ENCODE measurements around the gene MBD4.

DNA sequence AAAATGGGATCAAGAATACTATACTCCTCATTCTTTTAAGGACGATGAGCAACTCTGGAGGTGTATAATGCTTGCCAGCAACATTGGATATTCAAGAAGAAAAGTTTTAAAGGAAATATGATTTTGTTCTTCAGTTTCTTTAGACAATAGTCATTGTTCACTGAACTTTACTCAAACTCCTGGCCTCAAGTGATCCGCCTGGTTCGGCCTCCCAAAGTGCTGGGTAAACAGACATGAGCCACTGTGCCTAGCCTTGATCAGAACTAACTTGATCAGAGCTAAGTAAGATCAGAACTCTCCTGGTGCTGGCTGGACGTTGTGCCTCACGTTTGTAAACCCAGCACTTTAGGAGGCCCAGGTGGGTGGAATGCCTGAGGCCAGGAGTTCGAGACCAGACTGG, 23.9 kb downstream of the MBD4 start:
- TF ChIP-seq, protein P1, sequence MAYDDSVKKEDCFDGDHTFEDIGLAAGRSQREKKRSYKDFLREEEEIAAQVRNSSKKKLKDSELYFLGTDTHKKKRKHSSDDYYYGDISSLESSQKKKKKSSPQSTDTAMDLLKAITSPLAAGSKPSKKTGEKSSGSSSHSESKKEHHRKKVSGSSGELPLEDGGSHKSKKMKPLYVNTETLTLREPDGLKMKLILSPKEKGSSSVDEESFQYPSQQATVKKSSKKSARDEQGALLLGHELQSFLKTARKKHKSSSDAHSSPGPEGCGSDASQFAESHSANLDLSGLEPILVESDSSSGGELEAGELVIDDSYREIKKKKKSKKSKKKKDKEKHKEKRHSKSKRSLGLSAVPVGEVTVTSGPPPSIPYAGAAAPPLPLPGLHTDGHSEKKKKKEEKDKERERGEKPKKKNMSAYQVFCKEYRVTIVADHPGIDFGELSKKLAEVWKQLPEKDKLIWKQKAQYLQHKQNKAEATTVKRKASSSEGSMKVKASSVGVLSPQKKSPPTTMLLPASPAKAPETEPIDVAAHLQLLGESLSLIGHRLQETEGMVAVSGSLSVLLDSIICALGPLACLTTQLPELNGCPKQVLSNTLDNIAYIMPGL (CRISPR knock-in tag; IDR thresholded peaks at IDR 0.05), result no peak
- no peak for TF ChIP-seq RELA (CRISPR knock-in tag; IDR thresholded peaks at IDR 0.05; ENCODE audit: borderline replicate concordance)
- no peak for TF ChIP-seq FOXJ3 (CRISPR knock-in tag; IDR thresholded peaks at IDR 0.05; ENCODE audit: borderline replicate concordance)
- no peak for TF ChIP-seq NFE2L1 (CRISPR knock-in tag; IDR thresholded peaks at IDR 0.05)
- no peak for TF ChIP-seq SMAD3 (CRISPR knock-in tag; IDR thresholded peaks at IDR 0.05; ENCODE audit: borderline replicate concordance)
- TF ChIP-seq, protein P2, sequence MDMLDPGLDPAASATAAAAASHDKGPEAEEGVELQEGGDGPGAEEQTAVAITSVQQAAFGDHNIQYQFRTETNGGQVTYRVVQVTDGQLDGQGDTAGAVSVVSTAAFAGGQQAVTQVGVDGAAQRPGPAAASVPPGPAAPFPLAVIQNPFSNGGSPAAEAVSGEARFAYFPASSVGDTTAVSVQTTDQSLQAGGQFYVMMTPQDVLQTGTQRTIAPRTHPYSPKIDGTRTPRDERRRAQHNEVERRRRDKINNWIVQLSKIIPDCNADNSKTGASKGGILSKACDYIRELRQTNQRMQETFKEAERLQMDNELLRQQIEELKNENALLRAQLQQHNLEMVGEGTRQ (CRISPR knock-in tag; IDR thresholded peaks at IDR 0.05), result no peak
- TF ChIP-seq, protein P3, sequence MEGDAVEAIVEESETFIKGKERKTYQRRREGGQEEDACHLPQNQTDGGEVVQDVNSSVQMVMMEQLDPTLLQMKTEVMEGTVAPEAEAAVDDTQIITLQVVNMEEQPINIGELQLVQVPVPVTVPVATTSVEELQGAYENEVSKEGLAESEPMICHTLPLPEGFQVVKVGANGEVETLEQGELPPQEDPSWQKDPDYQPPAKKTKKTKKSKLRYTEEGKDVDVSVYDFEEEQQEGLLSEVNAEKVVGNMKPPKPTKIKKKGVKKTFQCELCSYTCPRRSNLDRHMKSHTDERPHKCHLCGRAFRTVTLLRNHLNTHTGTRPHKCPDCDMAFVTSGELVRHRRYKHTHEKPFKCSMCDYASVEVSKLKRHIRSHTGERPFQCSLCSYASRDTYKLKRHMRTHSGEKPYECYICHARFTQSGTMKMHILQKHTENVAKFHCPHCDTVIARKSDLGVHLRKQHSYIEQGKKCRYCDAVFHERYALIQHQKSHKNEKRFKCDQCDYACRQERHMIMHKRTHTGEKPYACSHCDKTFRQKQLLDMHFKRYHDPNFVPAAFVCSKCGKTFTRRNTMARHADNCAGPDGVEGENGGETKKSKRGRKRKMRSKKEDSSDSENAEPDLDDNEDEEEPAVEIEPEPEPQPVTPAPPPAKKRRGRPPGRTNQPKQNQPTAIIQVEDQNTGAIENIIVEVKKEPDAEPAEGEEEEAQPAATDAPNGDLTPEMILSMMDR (IDR thresholded peaks at IDR 0.05), result no peak
- TF ChIP-seq TCF7 (CRISPR knock-in tag; IDR thresholded peaks at IDR 0.05; ENCODE audit: low read depth), result no peak
